CD4-positive, alpha-beta T cell treated with Interleukin-21 for 1 hour (primary cell): ENCODE measurements around the gene ANO9.
"Not testable (repeated sequence)": the region's sequence is repeated elsewhere in the genome, so short reads cannot be mapped to it uniquely, and the experiment has no call there.

ENCODE experiments used
- DNase-seq: peaks from one replicate; pipeline ENCODE4 v3.0.0-alpha.2; 2020

Gene ANO9

GRCh38 chr11:450809-451451, 9.1 kb upstream of the ANO9 start:
- DNase-seq = peak; percentile 85

- peak; percentile 94 for DNase-seq
These were observed 8.3 kb upstream of the ANO9 start, which contains the start of gene PTDSS2 for GRCh38 chr11:449889-450808. PTDSS2 (plus strand) TSS chr11:450279; CDS start chr11:450456, 177 bp downstream.

DNA sequence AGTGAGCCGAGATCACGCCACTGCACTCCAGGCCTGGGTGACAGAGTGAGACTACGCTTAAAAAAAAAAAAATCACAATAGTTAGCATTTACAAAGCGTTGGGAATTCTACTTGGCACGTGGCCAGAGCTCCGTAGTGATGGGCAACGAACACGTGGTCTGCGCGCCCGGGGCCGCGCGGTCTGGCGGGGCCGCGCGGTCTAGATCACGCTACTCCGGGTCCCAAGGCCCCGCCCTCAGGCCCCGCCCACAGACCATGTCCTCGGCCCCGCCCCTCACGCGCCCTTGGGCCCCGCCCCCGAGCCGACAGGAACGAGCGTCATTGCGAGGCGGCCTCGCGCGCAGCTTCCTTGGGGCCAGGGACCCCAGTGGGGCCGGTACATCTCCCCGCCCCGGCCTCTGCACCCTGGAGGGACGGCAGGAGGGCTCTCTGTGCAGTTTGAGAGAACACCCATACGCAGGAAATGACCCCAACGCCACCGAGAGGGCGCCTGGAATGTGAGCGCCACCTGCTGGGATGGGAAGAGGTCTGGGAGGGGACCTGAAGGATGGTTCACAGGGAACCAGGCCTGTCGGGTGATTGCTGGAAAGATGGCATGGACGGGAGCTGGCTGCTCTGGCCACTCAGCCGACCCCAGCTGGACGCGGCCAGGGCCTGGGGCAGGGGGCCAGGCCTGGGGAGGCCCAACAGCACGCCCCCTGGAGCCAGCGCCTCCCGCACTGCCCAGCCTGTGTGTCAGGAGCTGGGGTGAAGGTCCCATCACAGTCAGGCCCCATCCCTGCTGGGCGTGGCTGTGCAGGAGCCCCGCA, 6.3 kb upstream of the ANO9 start:
- DNase-seq = peak; percentile 95

GRCh38 chr11:446891-447290, 5.1 kb upstream of the ANO9 start:
- DNase-seq = no peak

- no peak for DNase-seq
These were observed 4.2 kb upstream of the ANO9 start for GRCh38 chr11:445765-446588.

DNA sequence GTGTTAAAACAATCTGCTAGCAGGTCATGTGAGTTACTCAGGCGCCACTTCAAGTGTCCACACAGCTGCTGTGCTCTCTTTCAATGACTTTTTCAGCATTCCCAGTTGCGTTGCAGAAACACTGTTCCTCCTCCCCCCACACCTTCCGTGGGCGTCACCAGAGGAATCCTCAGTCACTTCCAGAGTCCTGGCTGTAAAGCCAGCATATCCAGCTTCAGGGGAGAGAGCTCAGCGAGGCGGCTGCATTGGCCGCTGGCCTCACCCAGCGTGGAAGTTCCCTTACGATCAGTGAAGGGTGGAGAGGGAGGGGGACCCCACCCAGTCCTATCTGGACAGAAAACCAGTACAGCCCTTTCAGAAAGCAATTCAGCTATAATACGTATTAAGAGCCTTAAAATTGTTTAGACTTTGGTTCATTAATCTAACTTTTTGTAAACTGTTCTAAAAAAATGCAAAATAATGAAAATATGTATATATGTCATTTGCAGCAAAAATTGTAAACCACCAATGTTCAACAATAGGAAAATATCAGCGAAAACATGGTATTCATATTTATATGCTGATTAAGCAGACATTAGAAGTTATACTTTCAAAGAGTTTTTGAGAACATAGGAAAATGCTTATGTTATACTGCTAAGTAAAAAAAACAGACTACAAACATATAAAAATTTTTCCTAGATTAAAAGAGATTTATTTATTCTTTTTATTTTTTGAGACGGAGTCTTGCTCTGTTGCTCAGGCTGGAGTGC, 2.8 kb upstream of the ANO9 start:
- no peak for DNase-seq

GRCh38 chr11:443542-444199, 1.9 kb upstream of the ANO9 start:
- no peak for DNase-seq

DNA sequence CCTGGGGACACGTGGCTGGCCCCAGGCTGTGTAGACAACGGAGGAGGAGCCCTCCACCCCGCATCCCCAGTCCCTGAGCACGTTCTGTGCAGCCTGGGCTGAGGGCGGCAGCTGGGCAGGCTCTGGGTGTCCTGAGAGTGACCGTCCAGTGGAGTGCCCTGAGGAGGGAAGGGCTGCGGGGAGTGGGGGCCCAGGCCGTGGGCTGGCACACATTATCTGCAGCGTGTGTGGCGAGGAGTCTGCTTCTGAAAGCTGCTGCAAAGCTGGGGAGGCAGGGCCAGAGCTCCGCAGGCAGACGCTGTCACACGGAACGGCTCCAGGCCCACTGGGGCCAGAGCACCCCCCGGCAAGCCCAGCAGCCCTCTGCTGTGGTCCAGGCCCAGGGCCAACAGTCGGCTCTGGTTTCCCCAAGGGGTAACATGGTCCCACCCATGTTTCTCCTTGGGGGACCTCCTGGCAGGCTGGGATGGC, 835 bp upstream of the ANO9 start:
- DNase-seq = no peak

DNA sequence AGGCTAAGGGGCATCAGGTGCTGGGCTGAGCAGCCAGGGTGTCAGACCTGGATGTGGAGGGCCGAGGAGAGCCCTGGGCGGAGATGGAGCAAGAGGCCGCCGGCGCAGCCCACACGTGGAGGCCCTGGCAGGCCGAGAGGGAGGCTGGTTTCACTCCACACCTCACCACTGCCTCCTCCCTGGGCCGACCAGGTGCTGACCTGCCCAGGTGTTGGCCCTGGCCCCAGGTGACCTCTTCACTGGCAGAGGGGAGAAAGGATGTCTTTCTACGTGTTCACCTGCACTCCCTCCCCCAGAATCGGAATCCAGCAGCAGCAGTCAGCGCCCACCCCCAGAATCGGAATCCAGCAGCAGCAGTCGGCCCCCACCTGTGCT, 781 bp downstream of the ANO9 start:
- DNase-seq = no peak

DNA sequence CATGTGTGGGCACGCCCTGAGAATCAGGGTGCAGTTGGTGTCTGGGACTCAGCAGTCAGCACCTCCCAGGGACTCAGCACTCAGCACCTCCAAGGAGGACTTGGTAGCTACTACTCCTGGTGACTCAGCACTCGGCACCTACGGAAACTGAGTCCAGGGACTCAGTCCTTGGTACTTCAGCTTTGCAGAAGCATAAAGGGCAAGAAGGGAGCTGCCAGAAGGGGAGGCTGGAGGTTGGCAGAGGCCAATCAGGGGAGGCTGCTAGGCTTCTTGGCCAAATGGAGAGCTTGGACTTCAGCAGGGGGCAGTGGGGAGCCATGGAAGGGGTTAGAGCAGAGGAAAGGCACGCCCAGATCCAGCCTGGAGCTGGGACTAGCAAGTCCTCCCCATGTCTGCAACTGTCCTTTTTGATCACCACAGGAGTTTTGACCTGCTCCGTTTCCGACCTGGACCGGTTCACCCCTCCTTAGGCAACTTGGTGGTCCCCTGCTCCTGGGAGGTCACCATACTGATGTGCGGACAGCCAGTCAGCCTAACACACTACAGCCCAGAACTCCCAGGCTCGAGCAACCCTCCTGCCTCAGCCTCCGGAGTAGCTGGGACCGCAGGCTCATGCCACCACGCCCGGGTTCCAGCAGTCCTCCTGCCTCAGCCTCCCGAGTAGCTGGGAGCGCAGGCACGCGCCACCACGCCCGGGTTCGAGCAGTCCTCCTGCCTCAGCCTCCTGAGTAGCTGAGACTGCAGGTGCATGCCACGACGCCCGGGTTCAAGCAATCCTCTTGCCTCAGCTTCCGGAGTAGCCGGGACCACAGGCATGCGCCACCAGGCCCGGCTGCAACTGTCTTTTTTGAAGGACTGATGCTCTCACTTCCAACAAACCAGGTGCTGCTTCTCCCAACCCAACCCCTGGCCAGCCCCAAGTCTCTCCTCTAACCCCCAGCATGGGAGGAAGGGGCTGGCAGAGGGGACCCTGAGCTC, 1.5 kb downstream of the ANO9 start:
- DNase-seq = no peak

GRCh38 chr11:439315-440064, 2.3 kb downstream of the ANO9 start:
- no peak for DNase-seq

- DNase-seq = no peak
These were observed 3.5 kb downstream of the ANO9 start for GRCh38 chr11:438101-438844.

- no peak for DNase-seq
These were observed 4.5 kb downstream of the ANO9 start for GRCh38 chr11:437228-437870.

DNA sequence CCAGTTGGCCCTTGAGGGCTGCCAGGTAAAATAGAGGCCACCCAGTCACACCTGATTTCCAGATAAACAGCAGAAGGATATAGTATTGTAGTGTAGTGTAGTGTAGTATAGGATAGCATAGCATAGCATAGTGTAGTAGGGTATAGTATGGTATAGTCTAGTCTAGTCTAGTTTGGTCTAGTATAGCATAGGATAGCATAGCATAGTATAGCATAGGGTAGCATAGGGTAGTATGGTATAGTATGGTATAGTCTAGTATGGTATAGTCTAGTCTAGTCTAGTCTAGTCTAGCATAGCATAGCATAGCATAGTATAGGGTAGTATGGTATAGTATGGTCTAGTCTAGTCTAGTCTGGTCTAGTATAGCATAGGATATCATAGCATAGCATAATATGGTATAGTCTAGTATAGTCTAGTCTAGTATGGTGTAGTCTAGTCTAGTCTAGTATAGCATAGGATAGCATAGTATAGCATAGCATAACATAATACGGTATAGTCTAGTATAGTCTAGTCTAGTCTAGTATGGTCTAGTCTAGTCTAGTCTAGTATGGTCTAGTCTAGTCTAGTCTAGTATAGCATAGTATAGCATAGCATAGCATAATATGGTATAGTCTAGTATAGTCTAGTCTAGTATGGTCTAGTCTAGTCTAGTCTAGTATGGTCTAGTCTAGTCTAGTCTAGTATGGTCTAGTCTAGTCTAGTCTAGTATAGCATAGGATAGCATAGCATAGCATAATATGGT, 6.6 kb downstream of the ANO9 start:
- not testable (repeated sequence) for DNase-seq

GRCh38 chr11:434496-434895, 7.3 kb downstream of the ANO9 start:
- no peak for DNase-seq

DNA sequence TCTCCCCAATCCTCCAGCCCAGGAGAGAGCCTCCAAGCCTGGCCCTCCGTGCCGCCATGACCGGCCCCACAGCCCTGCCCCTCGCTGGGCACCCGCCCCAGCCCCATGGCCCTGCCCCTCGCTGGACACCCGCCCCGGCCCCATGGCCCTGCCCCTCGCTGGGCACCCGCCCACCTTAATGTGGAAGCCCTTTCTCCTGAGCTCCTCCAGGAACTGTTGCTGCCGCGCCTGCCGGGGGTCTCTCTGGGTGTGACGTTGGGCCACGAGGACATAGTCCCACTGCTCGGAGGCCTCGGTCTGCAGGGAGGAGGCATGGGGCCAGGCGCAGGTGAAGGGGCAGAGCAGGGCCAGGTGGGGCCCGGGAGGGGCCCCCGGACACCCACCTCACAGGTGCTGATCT, 8.2 kb downstream of the ANO9 start:
- DNase-seq = no peak

DNA sequence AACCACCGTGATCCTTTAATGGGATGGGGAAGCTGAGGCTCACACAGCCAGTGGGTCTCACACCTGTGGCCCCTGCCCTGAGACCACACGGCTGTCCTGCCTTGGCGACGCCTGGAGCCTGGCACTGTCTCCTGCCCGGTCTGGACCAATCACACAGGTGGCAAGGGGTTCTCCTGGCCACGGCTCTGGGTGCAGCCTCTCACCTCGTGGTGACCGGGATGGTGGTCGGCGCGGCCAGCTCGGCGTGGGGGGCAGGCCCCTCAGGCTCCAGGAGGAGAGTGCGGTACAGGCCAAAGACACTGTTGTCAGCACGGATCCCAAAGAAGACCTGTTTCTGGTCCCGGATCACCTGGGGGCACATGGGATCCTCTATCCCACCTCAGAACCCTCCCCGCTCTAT, 8.7 kb downstream of the ANO9 start:
- no peak for DNase-seq
